HEK293 (cell line): ENCODE data around the gene OGDHL.
"Not testable (repeated sequence)": the region's sequence is repeated elsewhere in the genome, so short reads cannot be mapped to it uniquely, and the experiment has no call there.

ENCODE experiments used
- PRDM4 ChIP-seq: fragments of 450-650 bp; formaldehyde crosslinking; IDR thresholded peaks from 2 replicates; pipeline ENCODE4 v1.5.1; 2017; ENCODE audit warnings: missing biosample characterization, missing genetic modification characterization
- ZNF335 ChIP-seq: fragments of 450-650 bp; formaldehyde crosslinking; conservative IDR thresholded peaks from 2 replicates; pipeline ENCODE4 v1.5.1; 2016; ENCODE audit warnings: missing biosample characterization, missing genetic modification characterization
- ZNF433 ChIP-seq: fragments of 450-650 bp; formaldehyde crosslinking; IDR thresholded peaks from 2 replicates; pipeline ENCODE4 v1.5.1; 2016; ENCODE audit warnings: missing biosample characterization, missing genetic modification characterization, low read depth
- ZNF548 ChIP-seq: fragments of 450-650 bp; formaldehyde crosslinking; IDR thresholded peaks from 2 replicates; pipeline ENCODE4 v1.5.1; 2016; ENCODE audit warnings: missing biosample characterization, missing genetic modification characterization

- not testable (repeated sequence) for TF ChIP-seq PRDM4 (tag by site-specific recombination); ZNF548; ZNF335; ZNF433 (tag by site-specific recombination)
These were observed 10.8 kb upstream of the OGDHL start for GRCh38 chr10:49772944-49773343.
